Prostate gland (tissue), 2 donors: Measurements from ENCODE around the gene PGBD5. TPM values are rescaled to one million over a fixed set of nuclear protein-coding genes. Genes with fewer than 3 reads are reported as not detected.

Experiments
- DNase-seq: peaks from one replicate; pipeline ENCODE4 v3.0.0-alpha.2; 2019; ENCODE audit warnings: low spot score
- H3K27ac ChIP-seq, 2 donors: fragments of 200-600 bp; sonication (generic); 2 replicates each; pipeline ENCODE4 v1.5.1; 2017 to 2019
- H3K27me3 ChIP-seq: fragments of 200-600 bp; sonication (generic); replicated peaks from 2 replicates; pipeline ENCODE4 v1.5.1; 2019; ENCODE audit not compliant: insufficient read depth
- H3K36me3 ChIP-seq, 2 donors: fragments of 200-600 bp; sonication (generic); 1 replicate in 1 of 2; 2 replicates in 1 of 2; pipeline versions ENCODE4 v1.5.1 to v1.8.1; 2017 to 2019
- H3K4me1 ChIP-seq: fragments of 200-600 bp; sonication (generic); replicated peaks from 2 replicates; pipeline ENCODE4 v1.5.1; 2019
- H3K4me3 ChIP-seq, 2 donors: fragments of 200-600 bp; sonication (generic); 2 replicates each; pipeline ENCODE4 v1.5.1; 2017 to 2019
- H3K9me3 ChIP-seq: fragments of 200-600 bp; sonication (generic); 2 replicates; pipeline ENCODE4 v1.5.1; 2017
- POLR2A ChIP-seq: fragments of 450-650 bp; IDR thresholded peaks from one replicate; pipeline ENCODE4 v1.6.1; 2016; ENCODE audit warnings: antibody characterized with exemption, mild to moderate bottlenecking
- POLR2AphosphoS5 ChIP-seq: sonication (generic); formaldehyde crosslinking; IDR thresholded peaks from one replicate; pipeline ENCODE4 v1.6.1; 2017; ENCODE audit warnings: antibody characterized with exemption
- WGBS: methylation state at CpG from one replicate; pipeline ENCODE4 v1.1.5; 2018; 5-methylcytosine and 5-hydroxymethylcytosine counted together
- intact Hi-C: fragments of 100-400 bp; cut with DNase I; formaldehyde crosslinking; loops from one replicate; pipeline ENCODE4 v1.14.2; 2022
- total RNA-seq, 2 donors: library from RNA; depleted of rRNA; stranded (reverse); fragments of >200 nt; gene quantifications; one replicate each; pipeline ENCODE4 v1.1.0, GENCODE V29; 2016
- TF ChIP-seq, protein P1 (sequence below), 4 experiments: fragments of 200-600 bp in 2 of 4; fragments of 450-650 bp in 2 of 4; sonication (generic) in 2 of 4; IDR thresholded peaks; 1 replicate in 3 of 4; 2 replicates in 1 of 4; pipeline ENCODE4 v1.5.1; 2016 to 2019; ENCODE audit warnings: antibody characterized with exemption in 4 of 4, mild to moderate bottlenecking in 2 of 4, moderate library complexity in 2 of 4

The PGBD5 gene
- total RNA-seq, 2 donors from 2014 or later, result 0.55 to 8.8 TPM

DNA sequence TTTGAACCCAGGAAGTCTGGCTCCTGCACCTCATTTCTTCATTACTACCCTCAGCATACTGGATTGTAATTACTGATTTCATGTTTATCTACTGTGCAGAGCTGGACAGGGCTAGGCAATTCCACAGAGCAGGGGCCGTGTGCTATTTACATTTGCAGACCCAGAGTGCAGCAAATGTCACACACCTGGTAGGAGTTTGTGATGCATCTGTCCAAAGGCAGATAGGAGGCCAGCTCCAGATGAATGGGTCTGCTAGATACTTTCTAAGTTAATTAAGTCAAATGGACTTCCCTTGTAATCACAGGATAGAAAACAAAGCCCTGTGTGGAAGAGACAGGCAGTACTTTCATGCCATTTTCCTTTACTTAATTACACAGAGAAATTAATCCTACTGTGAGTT, 46.2 kb downstream of the PGBD5 start:
- Histone ChIP-seq H3K36me3 (no peaks in the 10 kb centered on the region), H3K27me3 (no peaks in the 10 kb centered on the region), H3K4me3 (no peak overlapping the region), H3K27ac (no peak overlapping the region), H3K4me1 (no peaks in the 10 kb centered on the region), H3K9me3 (no peaks in the 10 kb centered on the region)
- intact Hi-C loops, result no loop called here
- DNase-seq, result no peak
- WGBS, result 100% methylated on average over 1 of the region's 1 CpG
- TF ChIP-seq, protein P1, sequence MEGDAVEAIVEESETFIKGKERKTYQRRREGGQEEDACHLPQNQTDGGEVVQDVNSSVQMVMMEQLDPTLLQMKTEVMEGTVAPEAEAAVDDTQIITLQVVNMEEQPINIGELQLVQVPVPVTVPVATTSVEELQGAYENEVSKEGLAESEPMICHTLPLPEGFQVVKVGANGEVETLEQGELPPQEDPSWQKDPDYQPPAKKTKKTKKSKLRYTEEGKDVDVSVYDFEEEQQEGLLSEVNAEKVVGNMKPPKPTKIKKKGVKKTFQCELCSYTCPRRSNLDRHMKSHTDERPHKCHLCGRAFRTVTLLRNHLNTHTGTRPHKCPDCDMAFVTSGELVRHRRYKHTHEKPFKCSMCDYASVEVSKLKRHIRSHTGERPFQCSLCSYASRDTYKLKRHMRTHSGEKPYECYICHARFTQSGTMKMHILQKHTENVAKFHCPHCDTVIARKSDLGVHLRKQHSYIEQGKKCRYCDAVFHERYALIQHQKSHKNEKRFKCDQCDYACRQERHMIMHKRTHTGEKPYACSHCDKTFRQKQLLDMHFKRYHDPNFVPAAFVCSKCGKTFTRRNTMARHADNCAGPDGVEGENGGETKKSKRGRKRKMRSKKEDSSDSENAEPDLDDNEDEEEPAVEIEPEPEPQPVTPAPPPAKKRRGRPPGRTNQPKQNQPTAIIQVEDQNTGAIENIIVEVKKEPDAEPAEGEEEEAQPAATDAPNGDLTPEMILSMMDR (IDR thresholded peaks at IDR 0.05), result no peak
- TF ChIP-seq POLR2AphosphoS5, result no peak
- TF ChIP-seq POLR2A, result no peak

DNA sequence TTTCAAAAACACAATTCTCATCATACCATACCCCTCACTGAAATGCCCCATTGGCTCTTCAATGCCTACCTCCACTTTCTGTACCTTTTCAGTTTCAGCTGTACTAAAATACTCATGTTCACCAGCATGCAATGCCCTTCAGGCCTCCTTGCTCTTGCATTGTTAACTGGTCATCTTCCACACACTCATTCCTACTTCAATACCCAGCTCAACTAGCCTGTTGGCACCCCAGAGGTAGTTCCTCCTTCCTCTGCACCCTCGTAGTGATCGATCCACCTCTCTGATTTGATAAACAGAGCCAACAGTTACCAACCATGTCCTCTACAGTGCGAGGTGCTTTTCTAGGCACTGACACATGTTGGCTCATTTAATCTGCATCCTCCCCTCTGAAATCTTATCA, 46.7 kb downstream of the PGBD5 start:
- Histone ChIP-seq H3K36me3 (no peaks in the 10 kb centered on the region), H3K9me3 (no peaks in the 10 kb centered on the region), H3K27ac (no peak overlapping the region), H3K4me1 (no peaks in the 10 kb centered on the region), H3K27me3 (no peaks in the 10 kb centered on the region), H3K4me3 (no peak overlapping the region)
- no peak for DNase-seq
- WGBS, result 99% methylated on average over 3 of the region's 3 CpGs
- TF ChIP-seq, protein P1 (IDR thresholded peaks at IDR 0.05), result no peak
- TF ChIP-seq POLR2A, result no peak
- TF ChIP-seq POLR2AphosphoS5, result no peak
- intact Hi-C loops, result no loop called here

DNA sequence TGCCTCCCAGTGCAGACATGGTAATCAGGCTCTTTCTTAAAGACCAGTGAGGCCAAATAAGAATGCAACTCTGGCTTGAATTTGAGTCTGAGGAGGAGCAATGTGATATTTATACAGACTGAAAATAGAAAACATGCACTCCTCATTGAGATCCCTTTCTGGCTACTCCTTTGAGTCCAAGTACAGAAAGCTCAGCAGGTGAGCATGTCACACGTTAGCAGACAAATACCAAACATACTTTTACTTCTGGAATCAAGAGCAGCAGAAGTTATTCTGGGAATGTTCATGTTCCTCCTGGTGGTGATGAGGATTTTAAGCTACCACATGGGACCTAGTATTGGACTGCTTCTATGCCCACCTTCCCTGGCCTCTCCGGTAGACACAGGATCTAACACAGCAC, 48.3 kb downstream of the PGBD5 start:
- Histone ChIP-seq H3K4me1 (no peaks in the 10 kb centered on the region), H3K36me3 (no peaks in the 10 kb centered on the region), H3K9me3 (no peaks in the 10 kb centered on the region), H3K27ac (no peak overlapping the region), H3K4me3 (no peak overlapping the region), H3K27me3 (no peaks in the 10 kb centered on the region)
- intact Hi-C loops, result no loop called here
- DNase-seq, result no peak
- 45% methylated on average over 2 of the region's 2 CpGs for WGBS
- TF ChIP-seq, protein P1 (IDR thresholded peaks at IDR 0.05), result no peak
- TF ChIP-seq POLR2A, result no peak
- TF ChIP-seq POLR2AphosphoS5, result no peak

DNA sequence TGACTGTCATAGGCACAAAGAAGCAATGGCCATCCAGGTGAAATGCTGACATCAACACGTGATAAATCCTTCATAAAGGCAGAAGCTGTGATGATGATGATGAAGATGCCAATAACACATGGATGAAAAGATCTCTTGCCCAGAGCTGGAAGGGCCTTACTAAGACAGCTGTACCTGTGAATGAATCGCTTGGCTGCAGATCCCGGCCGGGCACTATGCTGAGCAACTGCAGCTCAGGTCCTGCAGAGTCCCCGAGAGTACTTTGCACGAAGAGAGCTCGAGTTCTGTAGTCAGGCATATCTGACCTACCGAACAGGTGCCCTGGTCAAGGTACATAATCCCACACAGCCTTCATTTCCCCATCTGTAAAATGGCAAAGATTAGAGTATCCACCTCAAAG, 48.8 kb downstream of the PGBD5 start:
- Histone ChIP-seq H3K9me3 (no peaks in the 10 kb centered on the region), H3K27me3 (no peaks in the 10 kb centered on the region), H3K4me1 (no peaks in the 10 kb centered on the region), H3K36me3 (no peaks in the 10 kb centered on the region), H3K4me3 (no peak overlapping the region), H3K27ac (no peak overlapping the region)
- no peak for TF ChIP-seq POLR2A
- intact Hi-C loops, result no loop called here
- DNase-seq, result no peak
- 83% methylated on average over 8 of the region's 8 CpGs for WGBS

DNA sequence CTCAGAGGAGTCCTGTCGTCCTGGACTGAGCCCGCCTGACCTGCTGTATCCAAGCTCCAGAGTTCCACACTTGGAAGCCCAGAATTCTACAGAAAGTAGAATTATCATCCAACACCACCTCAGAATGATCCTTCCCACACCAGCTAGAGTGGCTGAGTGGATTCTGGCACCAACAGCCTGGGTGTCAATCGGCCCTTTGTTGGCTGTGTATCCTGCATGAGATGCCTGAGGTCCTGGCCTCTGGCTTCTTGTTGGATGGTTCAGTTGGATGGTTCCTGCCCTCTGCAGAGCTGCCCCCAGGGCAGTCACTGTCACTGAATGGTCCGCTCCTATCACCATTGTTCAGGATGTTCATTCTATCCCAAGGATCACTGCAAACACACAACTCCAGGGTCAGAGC, 49.8 kb downstream of the PGBD5 start:
- 63% methylated on average over 4 of the region's 4 CpGs for WGBS
- H3K27me3 ChIP-seq, result no peaks in the 10 kb centered on the region
- intact Hi-C loops, result no loop called here
- no peak overlapping the region for H3K27ac ChIP-seq
- no peak overlapping the region for H3K4me3 ChIP-seq
- no peaks in the 10 kb centered on the region for H3K9me3 ChIP-seq
- DNase-seq, result no peak
- no peaks in the 10 kb centered on the region for H3K4me1 ChIP-seq
- no peak for TF ChIP-seq POLR2A
- TF ChIP-seq, protein P1 (IDR thresholded peaks at IDR 0.05), result no peak
- no peak for TF ChIP-seq POLR2AphosphoS5
- no peaks in the 10 kb centered on the region for H3K36me3 ChIP-seq
